NCI-H1105 (cell line): Measurements from ENCODE around the gene TMEM87A.
"Not testable (repeated sequence)": the region's sequence is repeated elsewhere in the genome, so short reads cannot be mapped to it uniquely, and the experiment has no call there.

Source experiments
- DNase-seq: peaks from one replicate; lab custom pipeline; 2025; lab: John Stamatoyannopoulos, UW

The TMEM87A gene

GRCh38 chr15:42270551-42270950, 2.7 kb downstream of the TMEM87A start:
- no peak for DNase-seq

- no peak for DNase-seq
Observed at GRCh38 chr15:42267286-42267685, 5.9 kb downstream of the TMEM87A start.

GRCh38 chr15:42264795-42265194, 8.4 kb downstream of the TMEM87A start:
- no peak for DNase-seq

GRCh38 chr15:42253300-42253699, 19.9 kb downstream of the TMEM87A start:
- DNase-seq: no peak

- no peak for DNase-seq
Observed at GRCh38 chr15:42240823-42241222, 32.4 kb downstream of the TMEM87A start.

GRCh38 chr15:42239528-42240182, 33.6 kb downstream of the TMEM87A start:
- DNase-seq: no peak

- no peak for DNase-seq
Observed at GRCh38 chr15:42233107-42233506, 40.1 kb downstream of the TMEM87A start.

- no peak for DNase-seq
Observed at GRCh38 chr15:42232606-42233005, 40.6 kb downstream of the TMEM87A start.

- no peak for DNase-seq
Observed at GRCh38 chr15:42231088-42231487, 42.1 kb downstream of the TMEM87A start.

- not testable (repeated sequence) for DNase-seq
Observed at GRCh38 chr15:42228981-42229380, 44.3 kb downstream of the TMEM87A start.

- DNase-seq: no peak
Observed at GRCh38 chr15:42228036-42228435, 45.2 kb downstream of the TMEM87A start.

- no peak for DNase-seq
Observed at GRCh38 chr15:42226648-42227047, 46.6 kb downstream of the TMEM87A start.

- no peak for DNase-seq
Observed at GRCh38 chr15:42220216-42220615, 53.0 kb downstream of the TMEM87A start.

- DNase-seq: no peak
Observed at GRCh38 chr15:42218953-42219592, 54.2 kb downstream of the TMEM87A start.

GRCh38 chr15:42217568-42217967, 55.7 kb downstream of the TMEM87A start:
- DNase-seq: no peak

- no peak for DNase-seq
Observed at GRCh38 chr15:42215913-42216829, 57.1 kb downstream of the TMEM87A start.

GRCh38 chr15:42214600-42214999, 58.6 kb downstream of the TMEM87A start:
- no peak for DNase-seq

GRCh38 chr15:42213511-42213910, 59.7 kb downstream of the TMEM87A start:
- DNase-seq: no peak

- DNase-seq: no peak
Observed at GRCh38 chr15:42210696-42211095, 62.5 kb downstream of the TMEM87A start.

- peak; percentile 70 for DNase-seq
Observed at GRCh38 chr15:42207674-42208579, 65.3 kb downstream of the TMEM87A start, which contains the start of gene VPS39. TSS of gene VPS39 (minus strand) at chr15:42208304. CDS start at chr15:42208153, 151 bp downstream.

GRCh38 chr15:42206406-42206805, 66.8 kb downstream of the TMEM87A start:
- DNase-seq: no peak

- DNase-seq: no peak
Observed at GRCh38 chr15:42203891-42204290, 69.3 kb downstream of the TMEM87A start.
